Tibial nerve (tissue), 4 donors: ENCODE results near the gene TJP1. TPM values are rescaled to one million over a fixed set of nuclear protein-coding genes. Genes with fewer than 3 reads are reported as not detected.

ENCODE experiments used
- DNase-seq, 2 donors: peaks; one replicate each; pipeline ENCODE4 v3.0.0-alpha.2; 2019; ENCODE audit warnings: low spot score in 2 of 2
- H3K27ac ChIP-seq, 4 donors: fragments of 200-600 bp; sonication (generic) in 3 of 4; one replicate each; pipeline ENCODE4 v1.5.1; 2017 to 2019; ENCODE audit warnings: mild to moderate bottlenecking in 1 of 4
- H3K27me3 ChIP-seq, 2 donors: fragments of 200-600 bp; sonication (generic) in 1 of 2; one replicate each; pipeline versions ENCODE4 v1.5.1 to v1.6.0; 2017 to 2019
- H3K36me3 ChIP-seq, 3 donors: fragments of 200-600 bp; sonication (generic); one replicate each; pipeline ENCODE4 v1.5.1; 2018 to 2019
- H3K4me1 ChIP-seq, 4 donors: fragments of 200-600 bp; sonication (generic) in 3 of 4; one replicate each; pipeline ENCODE4 v1.5.1; 2017 to 2019
- H3K4me3 ChIP-seq, 4 donors: fragments of 200-600 bp; sonication (generic) in 3 of 4; one replicate each; pipeline ENCODE4 v1.5.1; 2017 to 2019; ENCODE audit warnings: mild to moderate bottlenecking in 1 of 4, moderate library complexity in 1 of 4
- H3K9me3 ChIP-seq, 4 donors: fragments of 200-600 bp; sonication (generic) in 3 of 4; one replicate each; pipeline ENCODE4 v1.5.1; 2017 to 2019
- EP300 ChIP-seq, 2 donors: sonication (generic); formaldehyde crosslinking; IDR thresholded peaks; one replicate each; pipeline ENCODE4 v1.6.1; 2017; ENCODE audit warnings: antibody characterized with exemption in 2 of 2, mild to moderate bottlenecking in 1 of 2
- POLR2A ChIP-seq, 2 donors: fragments of 450-650 bp; IDR thresholded peaks; one replicate each; pipeline ENCODE4 v1.6.1; 2017; ENCODE audit warnings: antibody characterized with exemption in 2 of 2, mild to moderate bottlenecking in 2 of 2, moderate library complexity in 2 of 2
- WGBS, 2 donors: methylation state at CpG; one replicate each; pipeline ENCODE4 v1.1.5; 2018; 5-methylcytosine and 5-hydroxymethylcytosine counted together
- total RNA-seq, 4 donors: library from RNA; depleted of rRNA; stranded (reverse); fragments of >200 nt; gene quantifications; one replicate each; pipeline ENCODE4 v1.1.0, GENCODE V29; 2016
- TF ChIP-seq, protein P1 (sequence below), 5 experiments: fragments of 200-600 bp in 3 of 5; fragments of 450-650 bp in 2 of 5; sonication (generic) in 3 of 5; IDR thresholded peaks; one replicate each; pipeline ENCODE4 v1.5.1; 2016 to 2019; ENCODE audit warnings: antibody characterized with exemption in 5 of 5, mild to moderate bottlenecking in 3 of 5, moderate library complexity in 2 of 5

Gene TJP1
- total RNA-seq, 4 donors from 2014 or later = 163 to 416 (median 403) TPM

DNA sequence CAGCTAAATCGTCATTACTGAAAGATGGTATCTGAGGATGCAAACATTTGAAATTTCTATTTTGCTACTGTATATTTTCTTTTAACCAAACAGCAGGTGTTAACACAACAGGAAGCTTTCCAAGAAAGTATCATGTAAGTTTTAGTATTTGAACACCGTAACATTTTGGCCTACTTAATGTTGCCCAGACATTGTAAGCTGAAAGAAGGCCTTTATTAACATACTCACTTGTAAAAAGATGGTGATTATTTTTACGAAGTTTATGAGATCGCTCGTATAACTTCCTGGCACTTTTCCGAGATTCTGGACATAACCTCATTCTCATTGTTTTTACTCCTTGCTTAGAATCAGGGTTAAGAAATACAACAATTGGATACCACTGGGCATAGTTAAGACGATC, 95.7 kb downstream of the TJP1 start:
- Histone ChIP-seq H3K36me3 (peaks cover 3 to 95% (median 13%) of the 10 kb centered on the region in 3 donors), H3K4me1 (no peaks in the 10 kb centered on the region)

DNA sequence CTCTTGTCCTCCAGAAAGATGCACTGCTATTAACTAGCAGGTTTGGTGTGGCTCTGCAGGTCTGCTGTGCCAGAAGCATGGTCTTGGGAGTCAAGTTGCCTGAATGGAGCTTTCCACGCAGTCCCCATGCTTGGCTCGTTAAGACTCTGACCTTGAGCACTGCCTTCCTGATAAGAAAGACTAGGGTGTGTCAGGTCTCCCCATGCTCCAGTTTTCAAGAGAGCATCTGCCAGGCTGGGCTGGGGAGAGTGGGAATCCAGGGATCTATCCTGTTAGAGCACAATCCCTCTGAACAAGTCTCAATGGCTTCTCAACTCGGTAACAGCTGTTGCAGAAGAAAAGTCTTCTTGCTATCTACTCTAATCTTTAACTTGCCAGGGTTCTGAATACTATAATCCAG, 98.2 kb downstream of the TJP1 start:
- 81 to 89% methylated on average over 3 of the region's 3 CpGs for WGBS, 2 donors
- Histone ChIP-seq H3K9me3 (peaks cover 0 to 13% (median 1%) of the 10 kb centered on the region in 4 donors), H3K27me3 (no peaks in the 10 kb centered on the region), H3K27ac (no peak overlapping the region), H3K4me3 (no peak overlapping the region), H3K36me3 (peaks cover 3 to 97% (median 13%) of the 10 kb centered on the region in 3 donors), H3K4me1 (no peaks in the 10 kb centered on the region)
- TF ChIP-seq, protein P1, sequence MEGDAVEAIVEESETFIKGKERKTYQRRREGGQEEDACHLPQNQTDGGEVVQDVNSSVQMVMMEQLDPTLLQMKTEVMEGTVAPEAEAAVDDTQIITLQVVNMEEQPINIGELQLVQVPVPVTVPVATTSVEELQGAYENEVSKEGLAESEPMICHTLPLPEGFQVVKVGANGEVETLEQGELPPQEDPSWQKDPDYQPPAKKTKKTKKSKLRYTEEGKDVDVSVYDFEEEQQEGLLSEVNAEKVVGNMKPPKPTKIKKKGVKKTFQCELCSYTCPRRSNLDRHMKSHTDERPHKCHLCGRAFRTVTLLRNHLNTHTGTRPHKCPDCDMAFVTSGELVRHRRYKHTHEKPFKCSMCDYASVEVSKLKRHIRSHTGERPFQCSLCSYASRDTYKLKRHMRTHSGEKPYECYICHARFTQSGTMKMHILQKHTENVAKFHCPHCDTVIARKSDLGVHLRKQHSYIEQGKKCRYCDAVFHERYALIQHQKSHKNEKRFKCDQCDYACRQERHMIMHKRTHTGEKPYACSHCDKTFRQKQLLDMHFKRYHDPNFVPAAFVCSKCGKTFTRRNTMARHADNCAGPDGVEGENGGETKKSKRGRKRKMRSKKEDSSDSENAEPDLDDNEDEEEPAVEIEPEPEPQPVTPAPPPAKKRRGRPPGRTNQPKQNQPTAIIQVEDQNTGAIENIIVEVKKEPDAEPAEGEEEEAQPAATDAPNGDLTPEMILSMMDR (IDR thresholded peaks at IDR 0.05) = no peak
- TF ChIP-seq POLR2A (IDR thresholded peaks at IDR 0.05) (no peak), EP300 (IDR thresholded peaks at IDR 0.05) (no peak)
- DNase-seq = no peak

More for the DNA sequence above, 95.7 kb downstream of the TJP1 start:
- DNase-seq = no peak
- TF ChIP-seq, protein P1 (IDR thresholded peaks at IDR 0.05) = no peak
- TF ChIP-seq EP300 (IDR thresholded peaks at IDR 0.05) (no peak), POLR2A (IDR thresholded peaks at IDR 0.05) (no peak)
- Histone ChIP-seq H3K27ac (no peak overlapping the region), H3K4me3 (no peak overlapping the region), H3K27me3 (no peaks in the 10 kb centered on the region), H3K9me3 (peaks cover 0 to 13% (median 1%) of the 10 kb centered on the region in 4 donors)
- 80 to 85% methylated on average over 7 of the region's 7 CpGs for WGBS, 2 donors

DNA sequence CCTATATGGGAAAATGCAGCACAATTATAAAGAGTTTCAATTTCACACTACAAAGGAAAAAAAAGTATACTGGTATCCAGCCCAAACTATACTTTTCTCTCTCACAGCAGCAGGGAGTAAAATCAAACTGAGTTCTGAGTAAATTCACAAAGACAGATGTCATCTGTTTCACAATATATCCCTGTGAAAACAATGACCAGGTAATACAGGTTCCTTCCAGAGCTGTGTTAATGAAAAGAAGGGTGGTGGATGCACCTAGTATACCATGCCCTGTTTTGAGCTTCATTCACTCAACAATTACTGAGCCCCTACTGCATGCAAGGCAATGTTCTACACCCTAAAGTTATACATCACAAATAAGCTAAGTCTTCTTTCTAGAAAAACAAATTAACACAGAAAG, 108.5 kb downstream of the TJP1 start:
- H3K9me3 ChIP-seq = no peaks in the 10 kb centered on the region
- no peaks in the 10 kb centered on the region for H3K27me3 ChIP-seq
- peaks cover 0 to 97% (median 0%) of the 10 kb centered on the region in 3 donors for H3K36me3 ChIP-seq

DNA sequence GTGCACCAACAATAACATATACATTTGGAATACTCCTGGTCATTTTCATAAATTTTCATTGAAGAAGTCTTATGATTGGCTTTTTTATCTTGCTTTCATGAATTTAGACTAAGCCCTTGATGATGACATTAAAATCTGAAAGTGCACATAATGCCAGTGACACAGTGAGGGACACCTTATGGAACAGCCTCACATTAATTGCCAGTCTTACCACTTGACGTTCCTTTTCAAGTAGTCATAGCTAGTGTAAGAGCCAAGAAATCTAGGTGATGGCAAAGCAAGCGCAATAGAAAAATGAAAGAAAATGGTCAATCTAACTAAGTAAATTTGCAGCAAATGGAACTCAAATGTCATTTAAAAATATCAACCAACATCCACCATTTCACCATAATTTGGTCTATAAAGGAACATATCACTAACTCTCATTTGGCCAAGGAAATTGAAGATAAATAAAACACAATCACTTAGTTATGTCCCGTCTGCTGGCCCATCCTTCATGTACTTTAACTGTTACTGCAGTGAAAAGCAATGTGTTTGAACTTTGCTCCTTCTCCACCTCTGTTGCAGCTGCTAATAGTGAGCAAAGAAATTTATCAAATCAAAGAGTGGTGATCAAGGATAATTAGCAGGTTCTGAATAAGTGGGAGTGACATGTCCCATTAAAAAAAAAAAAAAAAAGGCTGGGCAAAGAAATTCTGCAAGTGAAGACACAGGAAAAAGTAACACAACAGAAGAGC, 110.0 kb downstream of the TJP1 start:
- Histone ChIP-seq H3K27ac (no peak overlapping the region), H3K36me3 (peaks cover 0 to 97% (median 0%) of the 10 kb centered on the region in 3 donors), H3K9me3 (no peaks in the 10 kb centered on the region), H3K4me1 (no peaks in the 10 kb centered on the region), H3K4me3 (no peak overlapping the region), H3K27me3 (no peaks in the 10 kb centered on the region)
- no peak for DNase-seq
- TF ChIP-seq, protein P1 (IDR thresholded peaks at IDR 0.05) = no peak
- TF ChIP-seq EP300 (IDR thresholded peaks at IDR 0.05) (no peak), POLR2A (IDR thresholded peaks at IDR 0.05) (no peak)
- WGBS, 2 donors = 78 to 87% methylated on average over 3 of the region's 3 CpGs

More for the DNA sequence above, 108.5 kb downstream of the TJP1 start:
- H3K4me1 ChIP-seq = no peaks in the 10 kb centered on the region
- no peak for DNase-seq
- no peak overlapping the region for H3K4me3 ChIP-seq
- TF ChIP-seq EP300 (IDR thresholded peaks at IDR 0.05) (no peak), POLR2A (IDR thresholded peaks at IDR 0.05) (no peak)
- TF ChIP-seq, protein P1 (IDR thresholded peaks at IDR 0.05) = no peak
- H3K27ac ChIP-seq = no peak overlapping the region

DNA sequence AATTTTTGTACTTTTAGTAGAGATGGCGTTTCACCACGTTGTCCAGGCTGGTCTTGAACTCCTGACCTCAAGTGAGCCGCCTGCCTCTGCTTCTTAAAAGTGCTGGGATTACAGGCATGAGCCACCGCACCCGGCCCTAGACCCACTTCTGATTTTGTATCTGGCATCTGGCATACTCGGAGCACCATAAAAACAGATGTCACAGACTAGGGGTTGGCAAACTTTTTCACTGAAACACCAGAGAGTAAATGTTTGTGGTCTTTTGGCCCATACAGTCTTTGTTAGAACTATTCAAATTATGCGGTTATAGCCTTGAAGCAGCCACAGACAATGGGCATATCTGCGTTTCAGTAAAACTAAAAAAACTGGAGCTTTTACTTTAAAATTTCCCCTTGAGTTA, 110.7 kb downstream of the TJP1 start:
- Histone ChIP-seq H3K27ac (no peak overlapping the region), H3K36me3 (peaks cover 0 to 97% (median 0%) of the 10 kb centered on the region in 3 donors), H3K4me1 (no peaks in the 10 kb centered on the region), H3K27me3 (no peaks in the 10 kb centered on the region), H3K4me3 (no peak overlapping the region), H3K9me3 (no peaks in the 10 kb centered on the region)
- TF ChIP-seq POLR2A (IDR thresholded peaks at IDR 0.05) (no peak), EP300 (IDR thresholded peaks at IDR 0.05) (no peak)
- TF ChIP-seq, protein P1 (IDR thresholded peaks at IDR 0.05) = no peak
- 73 to 77% methylated on average over 8 of the region's 8 CpGs for WGBS, 2 donors
- no peak for DNase-seq
